Mesenchymal stem cell (in vitro differentiated cells and primary cell): ENCODE measurements around the gene RAD51B.

ENCODE experiments used
- DNase-seq: peaks from one replicate; pipeline ENCODE4 v3.0.0-alpha.2; 2013
- H2AFZ ChIP-seq: one replicate; pipeline ENCODE4 v1.6.1; 2013; ENCODE audit warnings: low read depth, mild to moderate bottlenecking, control low read depth, inconsistent platforms, low read length, moderate library complexity
- H2AK5ac ChIP-seq: 2 replicates; pipeline ENCODE4 v1.6.1; 2013; ENCODE audit warnings: low read length, moderate library complexity, mild to moderate bottlenecking, inconsistent platforms; ENCODE audit not compliant: severe bottlenecking
- H2BK120ac ChIP-seq: one replicate; pipeline ENCODE4 v1.6.1; 2013; ENCODE audit warnings: low read depth, mild to moderate bottlenecking, inconsistent platforms, low read length, moderate library complexity
- H2BK12ac ChIP-seq, 2 experiments: one replicate each; pipeline ENCODE4 v1.6.1; 2013; ENCODE audit warnings: inconsistent platforms in 2 of 2, low read length in 2 of 2, mild to moderate bottlenecking in 2 of 2, moderate library complexity in 2 of 2, control low read depth in 1 of 2
- H2BK15ac ChIP-seq: one replicate; pipeline ENCODE4 v1.6.1; 2013; ENCODE audit warnings: mild to moderate bottlenecking, low read depth, inconsistent platforms; ENCODE audit not compliant: poor library complexity, severe bottlenecking
- H2BK5ac ChIP-seq: 2 replicates; pipeline ENCODE4 v1.6.1; 2013; ENCODE audit warnings: low read depth, mild to moderate bottlenecking, low read length, control low read depth, inconsistent platforms; ENCODE audit not compliant: poor library complexity, severe bottlenecking
- H3K14ac ChIP-seq, 2 experiments: one replicate each; pipeline ENCODE4 v1.6.1; 2013; ENCODE audit warnings: inconsistent platforms in 2 of 2, low read length in 2 of 2, control low read depth in 1 of 2, mild to moderate bottlenecking in 1 of 2, moderate library complexity in 1 of 2
- H3K18ac ChIP-seq, 2 experiments: one replicate each; pipeline ENCODE4 v1.6.1; 2013; ENCODE audit warnings: inconsistent platforms in 2 of 2, low read length in 2 of 2, control low read depth in 1 of 2, low read depth in 1 of 2, mild to moderate bottlenecking in 1 of 2
- H3K23ac ChIP-seq, 2 experiments: one replicate each; pipeline ENCODE4 v1.6.1; 2013; ENCODE audit warnings: inconsistent platforms in 2 of 2, low read length in 2 of 2, mild to moderate bottlenecking in 2 of 2, moderate library complexity in 2 of 2, control low read depth in 1 of 2
- H3K27ac ChIP-seq: 2 replicates; pipeline ENCODE4 v1.5.1; 2013; ENCODE audit warnings: mild to moderate bottlenecking, moderate library complexity, low read length, control low read depth, inconsistent platforms; ENCODE audit not compliant: poor library complexity, severe bottlenecking
- H3K27me3 ChIP-seq, 2 experiments: 2 replicates each; pipeline versions ENCODE4 v1.6.1 to v1.7.0; 2013; ENCODE audit warnings: low read length in 2 of 2, mild to moderate bottlenecking in 2 of 2, moderate library complexity in 2 of 2, control low read depth in 1 of 2, inconsistent platforms in 1 of 2; ENCODE audit not compliant: control insufficient read depth in 1 of 2, insufficient read depth in 1 of 2
- H3K36me3 ChIP-seq, 2 experiments: 2 replicates each; pipeline versions ENCODE4 v1.6.1 to v1.7.0; 2013; ENCODE audit warnings: low read length in 2 of 2, control low read depth in 1 of 2, inconsistent platforms in 1 of 2, low read depth in 1 of 2, mild to moderate bottlenecking in 1 of 2; ENCODE audit not compliant: insufficient read depth in 2 of 2, control insufficient read depth in 1 of 2
- H3K4ac ChIP-seq, 2 experiments: one replicate each; pipeline ENCODE4 v1.6.1; 2013; ENCODE audit warnings: inconsistent platforms in 2 of 2, low read length in 2 of 2, mild to moderate bottlenecking in 2 of 2, moderate library complexity in 2 of 2, control low read depth in 1 of 2, low read depth in 1 of 2
- H3K4me1 ChIP-seq: 2 replicates; pipeline ENCODE4 v1.6.1; 2013; ENCODE audit warnings: low read depth, low read length, control low read depth; ENCODE audit not compliant: control insufficient read depth, insufficient read depth
- H3K4me2 ChIP-seq: 2 replicates; pipeline ENCODE4 v1.6.1; 2013; ENCODE audit warnings: low read length, mild to moderate bottlenecking, inconsistent platforms; ENCODE audit not compliant: poor library complexity, severe bottlenecking
- H3K4me3 ChIP-seq, 2 experiments: 2 replicates each; pipeline versions ENCODE4 v1.5.1 to v1.7.0; 2013; ENCODE audit warnings: low read length in 2 of 2, mild to moderate bottlenecking in 2 of 2, control low read depth in 1 of 2, low read depth in 1 of 2; ENCODE audit not compliant: insufficient read depth in 1 of 2
- H3K79me1 ChIP-seq: replicated peaks from 2 replicates; pipeline ENCODE4 v1.6.1; 2013; ENCODE audit warnings: mild to moderate bottlenecking, control low read depth, low read length, inconsistent platforms; ENCODE audit not compliant: poor library complexity, severe bottlenecking
- H3K9ac ChIP-seq: 2 replicates; pipeline ENCODE4 v1.7.0; 2013; ENCODE audit warnings: mild to moderate bottlenecking, low read length, moderate library complexity
- H3K9me3 ChIP-seq: 2 replicates; pipeline ENCODE4 v1.7.0; 2013; ENCODE audit warnings: mild to moderate bottlenecking, low read length; ENCODE audit not compliant: control insufficient read depth
- H4K8ac ChIP-seq: one replicate; pipeline ENCODE4 v1.6.1; 2013; ENCODE audit warnings: inconsistent platforms, mild to moderate bottlenecking, low read length, moderate library complexity
- H4K91ac ChIP-seq: one replicate; pipeline ENCODE4 v1.6.1; 2013; ENCODE audit warnings: mild to moderate bottlenecking, low read length, inconsistent platforms
- WGBS: methylation state at CpG from one replicate; pipeline ENCODE4 v1.1.7; 2013; ENCODE audit warnings: mixed read lengths; 5-methylcytosine and 5-hydroxymethylcytosine counted together

Gene RAD51B

GRCh38 chr14:67879026-67879425 is 59.4 kb downstream of the RAD51B start:
- Histone ChIP-seq H2BK15ac (no peak overlapping the region), H4K8ac (no peak overlapping the region), H2AK5ac (no peak overlapping the region), H2BK12ac (no peak overlapping the region), H2AFZ (no peak overlapping the region), H3K79me1 (no peaks in the 10 kb centered on the region), H2BK5ac (no peak overlapping the region), H3K4me3 (no peak overlapping the region), H3K23ac (no peak overlapping the region), H3K27me3 (no peaks in the 10 kb centered on the region), H3K4ac (no peak overlapping the region), H3K9ac (no peak overlapping the region), H3K4me1 (no peaks in the 10 kb centered on the region), H2BK120ac (no peak overlapping the region), H4K91ac (no peak overlapping the region), H3K14ac (no peak overlapping the region), H3K9me3 (no peaks in the 10 kb centered on the region), H3K27ac (no peak overlapping the region), H3K4me2 (no peak overlapping the region), H3K18ac (no peak overlapping the region), H3K36me3 (no peaks in the 10 kb centered on the region)
- no peak for DNase-seq

- Histone ChIP-seq H3K18ac (no peak overlapping the region), H3K4me1 (no peaks in the 10 kb centered on the region), H4K91ac (no peak overlapping the region), H2AFZ (no peak overlapping the region), H3K27ac (no peak overlapping the region), H3K27me3 (no peaks in the 10 kb centered on the region), H3K4ac (no peak overlapping the region), H3K14ac (no peak overlapping the region), H4K8ac (no peak overlapping the region), H3K9ac (no peak overlapping the region), H3K9me3 (no peaks in the 10 kb centered on the region), H3K4me3 (no peak overlapping the region), H2BK120ac (no peak overlapping the region), H3K23ac (peak overlapping the region in 1 of 2 experiments; percentile 78), H2BK5ac (no peak overlapping the region), H2BK15ac (no peak overlapping the region), H2BK12ac (peak overlapping the region in 1 of 2 experiments; percentile 11), H2AK5ac (no peak overlapping the region), H3K36me3 (no peaks in the 10 kb centered on the region), H3K79me1 (no peaks in the 10 kb centered on the region), H3K4me2 (no peak overlapping the region)
- WGBS: 94% methylated on average over 2 of the region's 2 CpGs
- DNase-seq: no peak
Observed at GRCh38 chr14:67881225-67881624, 61.6 kb downstream of the RAD51B start.

- DNase-seq: no peak
- H2AK5ac ChIP-seq: no peak overlapping the region
- WGBS: 98% methylated on average over 4 of the region's 4 CpGs
Observed at GRCh38 chr14:67882986-67883555, 63.5 kb downstream of the RAD51B start.

GRCh38 chr14:67883717-67884116 is 64.1 kb downstream of the RAD51B start:
- no peak overlapping the region for H3K18ac ChIP-seq
- no peak overlapping the region for H3K4ac ChIP-seq
- peak; percentile 34 for DNase-seq
- H4K91ac ChIP-seq: no peak overlapping the region
- H3K9ac ChIP-seq: no peak overlapping the region
- no peak overlapping the region for H2BK120ac ChIP-seq
- no peak overlapping the region for H3K4me2 ChIP-seq
- no CpG with 5 or more reads among the region's 1 CpG for WGBS
- no peaks in the 10 kb centered on the region for H3K27me3 ChIP-seq
- H3K23ac ChIP-seq: no peak overlapping the region
- no peak overlapping the region for H2BK15ac ChIP-seq
- H3K14ac ChIP-seq: no peak overlapping the region
- H3K4me1 ChIP-seq: no peaks in the 10 kb centered on the region
- no peak overlapping the region for H3K4me3 ChIP-seq
- H3K9me3 ChIP-seq: no peaks in the 10 kb centered on the region
- no peak overlapping the region for H2BK12ac ChIP-seq
- no peak overlapping the region for H3K27ac ChIP-seq
- no peaks in the 10 kb centered on the region for H3K79me1 ChIP-seq
- no peak overlapping the region for H4K8ac ChIP-seq
- no peak overlapping the region for H2AK5ac ChIP-seq
- no peak overlapping the region for H2AFZ ChIP-seq
- H2BK5ac ChIP-seq: no peak overlapping the region
- no peaks in the 10 kb centered on the region for H3K36me3 ChIP-seq

More at GRCh38 chr14:67882986-67883555, 63.5 kb downstream of the RAD51B start:
- H3K4ac ChIP-seq: no peak overlapping the region
- H3K23ac ChIP-seq: no peak overlapping the region
- no peaks in the 10 kb centered on the region for H3K27me3 ChIP-seq
- H3K18ac ChIP-seq: no peak overlapping the region
- no peak overlapping the region for H3K14ac ChIP-seq
- no peak overlapping the region for H2BK120ac ChIP-seq
- no peak overlapping the region for H2BK12ac ChIP-seq
- H4K91ac ChIP-seq: no peak overlapping the region
- H2BK15ac ChIP-seq: no peak overlapping the region
- H3K4me2 ChIP-seq: no peak overlapping the region
- no peaks in the 10 kb centered on the region for H3K79me1 ChIP-seq
- H3K9ac ChIP-seq: no peak overlapping the region
- no peaks in the 10 kb centered on the region for H3K4me1 ChIP-seq
- no peak overlapping the region for H2AFZ ChIP-seq
- H4K8ac ChIP-seq: no peak overlapping the region
- H2BK5ac ChIP-seq: no peak overlapping the region
- H3K9me3 ChIP-seq: no peaks in the 10 kb centered on the region
- H3K36me3 ChIP-seq: no peaks in the 10 kb centered on the region
- no peak overlapping the region for H3K4me3 ChIP-seq
- H3K27ac ChIP-seq: no peak overlapping the region
